HCT116 (cell line): ENCODE measurements around the gene PNISR. TPM values are rescaled to one million over a fixed set of nuclear protein-coding genes. Genes with fewer than 3 reads are reported as not detected.

Experiments used
- ATAC-seq: fragments of 200-7000 bp; cut with Tn5 transposase; 2 replicates; pipeline ENCODE4 v1.9.1; 2020; ENCODE audit warnings: mild to moderate bottlenecking, moderate library complexity
- BruUV-seq: library from RNA; stranded (reverse); fragments of 400-500 nt; replicated peaks from 2 replicates; lab custom pipeline; 2021; lab: Mats Ljungman, UMichigan
- CTCF ChIA-PET: fragments of 300-600 bp; sonication (Branson Sonifier 250); formaldehyde crosslinking; loops from one replicate; lab custom pipeline; 2021; ENCODE audit warnings: antibody characterized with exemption; lab: Charles Lee
- POLR2A ChIA-PET: fragments of 300-600, 350-600 bp; sonication (Branson Sonifier 250); formaldehyde crosslinking; loops from one replicate; lab custom pipeline; 2021; ENCODE audit warnings: antibody characterized with exemption; lab: Charles Lee
- RAD21 ChIA-PET, 2 experiments: fragments of 300-600 bp; sonication (Branson Sonifier 250); formaldehyde crosslinking; loops; one replicate each; lab custom pipeline; 2023; ENCODE audit warnings: low total read pairs in 2 of 2; ENCODE audit not compliant: uncharacterized antibody in 2 of 2, unreplicated experiment in 2 of 2, low non-redundant PET in 1 of 2; lab: Charles Lee
- DNase-seq: peaks from one replicate; pipeline ENCODE4 v3.0.0-alpha.2; 2010; ENCODE audit warnings: low read depth, low spot score
- H2AFZ ChIP-seq: fragments of 200-600 bp; shearing (Covaris generic), sonication (generic); 2 replicates; pipeline ENCODE4 v1.6.1; 2017; ENCODE audit warnings: low read depth, mixed run types, mixed read lengths, antibody characterized with exemption, low read length; ENCODE audit not compliant: poor library complexity, severe bottlenecking
- H3K27ac ChIP-seq: 2 replicates; pipeline ENCODE4 v1.5.1; 2012; ENCODE audit warnings: low read depth, low read length
- H3K27me3 ChIP-seq: fragments of 200-600 bp; sonication (generic); 2 replicates; pipeline ENCODE4 v1.6.1; 2016; ENCODE audit warnings: mixed run types, low read length, mixed read lengths; ENCODE audit not compliant: insufficient read depth
- H3K36me3 ChIP-seq, 2 experiments: fragments of 200-500 bp in 1 of 2; fragments of 200-600 bp in 1 of 2; sonication (Bioruptor generic) in 1 of 2; sonication (generic) in 1 of 2; 2 replicates each; pipeline versions ENCODE4 v1.5.1 to v1.6.1; 2014 to 2016; ENCODE audit warnings: low read length in 2 of 2, inconsistent platforms in 1 of 2, mixed read lengths in 1 of 2, mixed run types in 1 of 2; ENCODE audit not compliant: insufficient read depth in 2 of 2, control insufficient read depth in 1 of 2
- H3K4me1 ChIP-seq, 2 experiments: fragments of 200-600 bp in 1 of 2; sonication (generic) in 1 of 2; 2 replicates each; pipeline versions ENCODE4 v1.5.1 to v1.6.1; 2012 to 2017; ENCODE audit warnings: low read length in 2 of 2, inconsistent platforms in 1 of 2, mild to moderate bottlenecking in 1 of 2, mixed read lengths in 1 of 2, mixed run types in 1 of 2, moderate library complexity in 1 of 2; ENCODE audit not compliant: insufficient read depth in 2 of 2, control insufficient read depth in 1 of 2
- H3K4me2 ChIP-seq: fragments of 200-600 bp; sonication (generic); 2 replicates; pipeline ENCODE4 v1.6.1; 2017; ENCODE audit warnings: mixed run types, low read length, mixed read lengths
- H3K4me3 ChIP-seq, 2 experiments: fragments of 200-600 bp in 1 of 2; sonication (generic) in 1 of 2; replicated peaks in 1 of 2; 2 replicates each; pipeline ENCODE4 v1.5.1; 2011 to 2016; ENCODE audit warnings: low read length in 2 of 2, control low read depth in 1 of 2, low read depth in 1 of 2, mild to moderate bottlenecking in 1 of 2, mixed read lengths in 1 of 2, mixed run types in 1 of 2
- H3K79me2 ChIP-seq: fragments of 200-600 bp; sonication (generic); 2 replicates; pipeline ENCODE4 v1.6.1; 2017; ENCODE audit warnings: mild to moderate bottlenecking, mixed run types, low read length, moderate library complexity, mixed read lengths; ENCODE audit not compliant: insufficient read depth
- H3K9ac ChIP-seq: fragments of 200-600 bp; sonication (generic); 2 replicates; pipeline ENCODE4 v1.6.1; 2016; ENCODE audit warnings: low read length, mixed read lengths
- H3K9me2 ChIP-seq: fragments of 200-600 bp; sonication (generic), shearing (Covaris generic); 2 replicates; pipeline ENCODE4 v1.6.1; 2017; ENCODE audit warnings: mixed run types, mild to moderate bottlenecking, moderate library complexity; ENCODE audit not compliant: insufficient read depth
- H3K9me3 ChIP-seq, 2 experiments: fragments of 200-500 bp in 1 of 2; fragments of 200-600 bp in 1 of 2; sonication (Bioruptor generic) in 1 of 2; sonication (generic) in 1 of 2; 2 replicates each; pipeline ENCODE4 v1.6.1; 2014 to 2017; ENCODE audit warnings: low read length in 2 of 2, mixed read lengths in 2 of 2, inconsistent platforms in 1 of 2, low read depth in 1 of 2, mild to moderate bottlenecking in 1 of 2, mixed run types in 1 of 2, moderate library complexity in 1 of 2; ENCODE audit not compliant: control insufficient read depth in 1 of 2, insufficient read depth in 1 of 2
- H4K20me1 ChIP-seq: fragments of 200-600 bp; sonication (generic), shearing (Covaris generic); 2 replicates; pipeline ENCODE4 v1.6.1; 2017; ENCODE audit warnings: mixed run types, mild to moderate bottlenecking, moderate library complexity; ENCODE audit not compliant: insufficient read depth
- ATF3 ChIP-seq: IDR thresholded peaks from 2 replicates; pipeline ENCODE4 v1.6.1; 2012
- CBX3 ChIP-seq: IDR thresholded peaks from 2 replicates; pipeline ENCODE4 v1.6.1; 2012; ENCODE audit warnings: low read depth
- EGR1 ChIP-seq: IDR thresholded peaks from 2 replicates; pipeline ENCODE4 v1.6.1; 2012; ENCODE audit warnings: low read depth
- ELF1 ChIP-seq: IDR thresholded peaks from 2 replicates; pipeline ENCODE4 v1.6.1; 2012; ENCODE audit warnings: low read depth, borderline replicate concordance
- EZH2 ChIP-seq: fragments of 200-600 bp; sonication (generic); IDR thresholded peaks from 2 replicates; pipeline ENCODE4 v1.6.1; 2017; ENCODE audit warnings: antibody characterized with exemption, mixed run types
- JUND ChIP-seq: IDR thresholded peaks from 2 replicates; pipeline ENCODE4 v1.6.1; 2012
- POLR2A ChIP-seq: IDR thresholded peaks from 2 replicates; pipeline ENCODE4 v1.7.0; 2011; ENCODE audit warnings: borderline replicate concordance; ENCODE audit not compliant: insufficient read depth, insufficient read length; ENCODE audit errors: extremely low read depth
- POLR2AphosphoS5 ChIP-seq: IDR thresholded peaks from 2 replicates; pipeline ENCODE4 v1.6.1; 2011; ENCODE audit warnings: mild to moderate bottlenecking, low read depth, low read length, moderate library complexity
- RAD21 ChIP-seq: IDR thresholded peaks from 2 replicates; pipeline ENCODE4 v1.6.1; 2012; ENCODE audit warnings: low read depth, mild to moderate bottlenecking
- SIN3A ChIP-seq: IDR thresholded peaks from 2 replicates; pipeline ENCODE4 v1.6.1; 2012; ENCODE audit warnings: low read depth
- SP1 ChIP-seq: IDR thresholded peaks from 2 replicates; pipeline ENCODE4 v1.6.1; 2012; ENCODE audit warnings: low read depth
- TCF7L2 ChIP-seq: IDR thresholded peaks from 2 replicates; pipeline ENCODE4 v1.7.0; 2011; ENCODE audit warnings: borderline replicate concordance, inconsistent platforms; ENCODE audit not compliant: insufficient read depth, insufficient read length; ENCODE audit errors: extremely low read depth
- ZFX ChIP-seq: fragments of 450-650 bp; IDR thresholded peaks from 2 replicates; pipeline ENCODE4 v1.6.1; 2017
- ZNF274 ChIP-seq: fragments of 200-500 bp; sonication (Bioruptor generic); IDR thresholded peaks from 2 replicates; pipeline ENCODE4 v1.6.1; 2014; ENCODE audit warnings: mild to moderate bottlenecking, low read depth, low read length, inconsistent platforms
- intact Hi-C: fragments of 100-400 bp; cut with micrococcal nuclease; formaldehyde crosslinking; loops from 2 replicates; pipeline ENCODE4 v1.10.0; 2022
- total RNA-seq: library from RNA; stranded (reverse); gene quantifications from one replicate; pipeline ENCODE4 v1.2.1, GENCODE V29; 2021; ENCODE audit not compliant: unreplicated experiment
- TF ChIP-seq, protein P1 (sequence below): IDR thresholded peaks from 2 replicates; pipeline ENCODE4 v1.6.1; 2012
- TF ChIP-seq, protein P2 (sequence below), 3 experiments: fragments of 200-600 bp in 1 of 3; sonication (generic) in 1 of 3; IDR thresholded peaks in 2 of 3; conservative IDR thresholded peaks in 1 of 3; 2 replicates each; pipeline ENCODE4 v1.5.1; 2012 to 2017; ENCODE audit warnings: low read depth in 2 of 3, low read length in 2 of 3, antibody characterized with exemption in 1 of 3, borderline replicate concordance in 1 of 3, control low read depth in 1 of 3, mild to moderate bottlenecking in 1 of 3, mixed read lengths in 1 of 3, mixed run types in 1 of 3, moderate library complexity in 1 of 3; ENCODE audit not compliant: insufficient read depth in 1 of 3
- TF ChIP-seq, protein P3 (sequence below): IDR thresholded peaks from 2 replicates; pipeline ENCODE4 v1.6.1; 2012; ENCODE audit warnings: low read depth

PNISR gene
- total RNA-seq, 1 experiment from 2014 or later = 97.1 TPM

GRCh38 chr6:99415446-99415845 is 9.7 kb downstream of the PNISR start:
- CTCF ChIA-PET = no interaction called here
- no peak for DNase-seq
- no peak for ATAC-seq
- Histone ChIP-seq H3K9me3 (no peaks in the 10 kb centered on the region), H4K20me1 (peaks cover 29% of the 10 kb centered on the region), H3K9ac (no peak overlapping the region), H3K27me3 (no peaks in the 10 kb centered on the region), H3K27ac (no peak overlapping the region), H2AFZ (no peak overlapping the region), H3K4me1 (no peaks in the 10 kb centered on the region), H3K9me2 (no peaks in the 10 kb centered on the region), H3K79me2 (peaks cover 100% of the 10 kb centered on the region), H3K4me3 (no peak overlapping the region), H3K36me3 (peaks cover 8 to 11% of the 10 kb centered on the region in 2 experiments; a peak in 2 of 4 replicates), H3K4me2 (no peak overlapping the region)
- intact Hi-C loops = no loop called here
- RAD21 ChIA-PET = no interaction called here
- no TSS peak for BruUV-seq
- TF ChIP-seq RAD21 = no peak
- POLR2A ChIA-PET = interaction anchor here (1.6 kb wide), 1 partner anchor 9 kb away, joined by 5 read pairs; the partner anchor contains the start of gene PNISR

DNA sequence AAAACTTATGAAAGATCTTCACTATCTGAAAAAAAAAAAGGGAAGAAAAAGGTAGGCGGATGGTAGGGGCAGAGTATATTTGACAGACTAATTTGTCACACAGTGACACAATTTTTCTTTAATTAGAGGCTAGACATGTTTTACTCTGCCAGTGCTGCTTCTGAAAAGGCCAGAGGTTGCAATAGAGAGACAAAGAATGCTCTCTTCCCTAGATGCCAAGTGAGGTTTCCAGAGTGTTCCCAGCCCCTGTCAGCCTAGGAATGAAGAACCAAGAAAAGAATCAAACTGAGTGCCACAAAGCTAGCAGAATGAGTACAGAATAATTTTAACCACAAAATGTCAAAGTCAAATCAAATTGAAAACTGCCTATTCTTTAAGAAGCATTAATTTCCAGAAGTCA is 13.0 kb downstream of the PNISR start:
- DNase-seq (no peak), ATAC-seq (no peak)
- Histone ChIP-seq H3K79me2 (peaks cover 94% of the 10 kb centered on the region), H3K36me3 (peaks cover 30 to 32% of the 10 kb centered on the region in 2 experiments), H2AFZ (no peak overlapping the region), H3K9me2 (no peaks in the 10 kb centered on the region), H3K4me3 (no peak overlapping the region), H3K9me3 (no peaks in the 10 kb centered on the region), H3K27me3 (no peaks in the 10 kb centered on the region), H3K4me2 (no peak overlapping the region), H3K4me1 (no peaks in the 10 kb centered on the region), H4K20me1 (peaks cover 18% of the 10 kb centered on the region; the same call in 1 of the 2 replicates), H3K27ac (no peak overlapping the region), H3K9ac (no peak overlapping the region)
- ChIA-PET CTCF (no interaction called here), RAD21 (no interaction called here), POLR2A (no interaction called here)
- BruUV-seq = no TSS peak
- intact Hi-C loops = no loop called here
- TF ChIP-seq SIN3A (no peak), ZNF274 (no peak), EZH2 (no peak), JUND (no peak), POLR2AphosphoS5 (no peak), ATF3 (no peak), ELF1 (no peak), ZFX (no peak), CBX3 (no peak), EGR1 (no peak), RAD21 (no peak), TCF7L2 (no peak), SP1 (no peak), POLR2A (no peak)
- TF ChIP-seq, protein P1, sequence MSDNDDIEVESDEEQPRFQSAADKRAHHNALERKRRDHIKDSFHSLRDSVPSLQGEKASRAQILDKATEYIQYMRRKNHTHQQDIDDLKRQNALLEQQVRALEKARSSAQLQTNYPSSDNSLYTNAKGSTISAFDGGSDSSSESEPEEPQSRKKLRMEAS = no peak
- TF ChIP-seq, protein P2, sequence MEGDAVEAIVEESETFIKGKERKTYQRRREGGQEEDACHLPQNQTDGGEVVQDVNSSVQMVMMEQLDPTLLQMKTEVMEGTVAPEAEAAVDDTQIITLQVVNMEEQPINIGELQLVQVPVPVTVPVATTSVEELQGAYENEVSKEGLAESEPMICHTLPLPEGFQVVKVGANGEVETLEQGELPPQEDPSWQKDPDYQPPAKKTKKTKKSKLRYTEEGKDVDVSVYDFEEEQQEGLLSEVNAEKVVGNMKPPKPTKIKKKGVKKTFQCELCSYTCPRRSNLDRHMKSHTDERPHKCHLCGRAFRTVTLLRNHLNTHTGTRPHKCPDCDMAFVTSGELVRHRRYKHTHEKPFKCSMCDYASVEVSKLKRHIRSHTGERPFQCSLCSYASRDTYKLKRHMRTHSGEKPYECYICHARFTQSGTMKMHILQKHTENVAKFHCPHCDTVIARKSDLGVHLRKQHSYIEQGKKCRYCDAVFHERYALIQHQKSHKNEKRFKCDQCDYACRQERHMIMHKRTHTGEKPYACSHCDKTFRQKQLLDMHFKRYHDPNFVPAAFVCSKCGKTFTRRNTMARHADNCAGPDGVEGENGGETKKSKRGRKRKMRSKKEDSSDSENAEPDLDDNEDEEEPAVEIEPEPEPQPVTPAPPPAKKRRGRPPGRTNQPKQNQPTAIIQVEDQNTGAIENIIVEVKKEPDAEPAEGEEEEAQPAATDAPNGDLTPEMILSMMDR (IDR thresholded peaks at IDR 0.05 in 2 of 3, conservative IDR thresholded peaks at IDR 0.05 in 1 of 3; ENCODE audit: borderline replicate concordance in 1 of 3, insufficient read depth in 1 of 3, low read depth in 2 of 3, low read length in 2 of 3) = no peak
- TF ChIP-seq, protein P3, sequence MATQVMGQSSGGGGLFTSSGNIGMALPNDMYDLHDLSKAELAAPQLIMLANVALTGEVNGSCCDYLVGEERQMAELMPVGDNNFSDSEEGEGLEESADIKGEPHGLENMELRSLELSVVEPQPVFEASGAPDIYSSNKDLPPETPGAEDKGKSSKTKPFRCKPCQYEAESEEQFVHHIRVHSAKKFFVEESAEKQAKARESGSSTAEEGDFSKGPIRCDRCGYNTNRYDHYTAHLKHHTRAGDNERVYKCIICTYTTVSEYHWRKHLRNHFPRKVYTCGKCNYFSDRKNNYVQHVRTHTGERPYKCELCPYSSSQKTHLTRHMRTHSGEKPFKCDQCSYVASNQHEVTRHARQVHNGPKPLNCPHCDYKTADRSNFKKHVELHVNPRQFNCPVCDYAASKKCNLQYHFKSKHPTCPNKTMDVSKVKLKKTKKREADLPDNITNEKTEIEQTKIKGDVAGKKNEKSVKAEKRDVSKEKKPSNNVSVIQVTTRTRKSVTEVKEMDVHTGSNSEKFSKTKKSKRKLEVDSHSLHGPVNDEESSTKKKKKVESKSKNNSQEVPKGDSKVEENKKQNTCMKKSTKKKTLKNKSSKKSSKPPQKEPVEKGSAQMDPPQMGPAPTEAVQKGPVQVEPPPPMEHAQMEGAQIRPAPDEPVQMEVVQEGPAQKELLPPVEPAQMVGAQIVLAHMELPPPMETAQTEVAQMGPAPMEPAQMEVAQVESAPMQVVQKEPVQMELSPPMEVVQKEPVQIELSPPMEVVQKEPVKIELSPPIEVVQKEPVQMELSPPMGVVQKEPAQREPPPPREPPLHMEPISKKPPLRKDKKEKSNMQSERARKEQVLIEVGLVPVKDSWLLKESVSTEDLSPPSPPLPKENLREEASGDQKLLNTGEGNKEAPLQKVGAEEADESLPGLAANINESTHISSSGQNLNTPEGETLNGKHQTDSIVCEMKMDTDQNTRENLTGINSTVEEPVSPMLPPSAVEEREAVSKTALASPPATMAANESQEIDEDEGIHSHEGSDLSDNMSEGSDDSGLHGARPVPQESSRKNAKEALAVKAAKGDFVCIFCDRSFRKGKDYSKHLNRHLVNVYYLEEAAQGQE = no peak
